ENCODE measurements around the gene PRPH.
"Not testable (repeated sequence)": the region's sequence is repeated elsewhere in the genome, so short reads cannot be mapped to it uniquely, and the experiment has no call there.

PRPH gene

DNA sequence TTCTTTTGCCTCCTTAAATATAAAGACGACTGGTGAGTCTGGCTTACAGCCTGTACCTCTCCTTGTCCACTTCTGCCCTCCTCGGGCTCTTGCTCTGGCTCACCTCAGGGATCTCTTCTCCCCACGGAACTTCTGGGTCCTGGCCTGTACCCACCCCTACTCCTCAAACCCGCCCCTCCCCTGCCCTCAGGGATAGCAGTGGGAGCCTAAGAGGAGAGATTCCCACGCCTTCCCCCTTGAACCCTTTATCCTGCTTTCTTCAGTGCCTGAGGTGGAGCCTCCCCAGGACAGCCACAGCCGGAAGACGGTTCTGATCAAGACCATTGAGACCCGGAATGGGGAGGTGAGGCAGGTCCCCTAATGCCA, 2.7 kb downstream of the PRPH start:
- in situ Hi-C loops (cut with MboI; ENCODE audit: low sequenced_read_pairs): no loop called here

DNA sequence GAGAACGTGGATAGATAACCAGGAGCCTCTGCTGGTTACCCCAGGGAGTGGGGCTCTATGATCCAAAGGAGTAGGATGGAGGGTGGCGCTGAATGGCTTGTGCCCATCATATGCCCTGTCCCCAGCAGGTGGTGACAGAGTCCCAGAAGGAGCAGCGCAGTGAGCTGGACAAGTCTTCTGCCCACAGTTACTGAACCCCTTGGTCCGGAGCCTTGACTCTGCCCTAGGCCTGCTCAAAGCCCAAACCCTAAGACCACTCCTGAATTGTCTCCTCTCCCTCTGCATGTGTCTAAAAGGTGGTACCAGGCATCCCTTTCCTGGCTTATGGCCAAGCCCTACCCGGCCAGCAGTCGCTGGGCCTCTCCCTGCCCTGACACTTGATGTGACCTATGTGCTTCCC, 3.2 kb downstream of the PRPH start:
- in situ Hi-C loops (cut with MboI; ENCODE audit: low sequenced_read_pairs): no loop called here

GRCh38 chr12:49301760-49302159, 6.8 kb downstream of the PRPH start:
- in situ Hi-C loops (cut with MboI; ENCODE audit: low sequenced_read_pairs): no loop called here

DNA sequence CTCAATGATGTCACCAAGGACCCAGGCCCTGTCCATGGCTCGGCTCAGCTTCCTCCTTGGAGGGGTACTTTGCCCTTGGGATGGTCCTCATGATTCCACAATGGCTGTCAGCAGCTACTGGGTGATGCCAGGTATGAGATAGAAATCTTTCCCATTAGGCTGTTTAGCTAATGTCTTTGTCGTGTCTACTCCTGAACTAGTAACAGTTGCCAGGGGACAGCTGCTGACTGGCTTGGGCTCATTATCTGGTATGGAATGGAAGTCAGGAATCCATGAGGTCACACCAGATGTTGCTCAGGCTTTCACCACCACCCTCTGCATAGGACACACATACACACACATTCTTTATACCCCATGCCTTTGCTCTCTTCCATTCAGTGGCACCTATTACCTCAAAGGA, 9.2 kb downstream of the PRPH start:
- in situ Hi-C loops (cut with MboI; ENCODE audit: low sequenced_read_pairs): no loop called here

GRCh38 chr12:49305762-49306510, 11.0 kb downstream of the PRPH start:
- in situ Hi-C loops (cut with MboI; ENCODE audit: low sequenced_read_pairs): no loop called here

DNA sequence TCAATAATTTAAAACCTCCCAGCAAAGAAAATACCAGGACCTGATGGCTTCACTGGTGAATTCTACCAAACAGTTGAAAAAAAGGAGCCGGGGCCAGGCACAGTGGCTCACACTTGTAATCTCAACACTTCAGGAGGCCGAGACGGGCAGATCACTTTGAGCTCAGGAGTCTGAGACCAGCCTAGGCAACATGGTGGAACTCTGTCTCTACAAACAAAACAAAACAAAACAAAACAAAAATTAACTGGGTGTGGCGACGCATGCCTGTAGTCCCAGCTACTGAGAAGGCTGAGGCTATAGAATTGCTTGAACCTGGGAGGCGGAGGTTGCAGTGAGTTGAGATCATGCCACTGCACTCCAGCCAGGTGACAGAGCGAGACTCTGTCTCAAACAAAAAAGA, 14.4 kb downstream of the PRPH start:
- in situ Hi-C loops (cut with MboI; ENCODE audit: low sequenced_read_pairs): no loop called here

- in situ Hi-C loops (cut with MboI; ENCODE audit: low sequenced_read_pairs): not testable (repeated sequence)
These were observed 15.6 kb downstream of the PRPH start for GRCh38 chr12:49310451-49311000.

DNA sequence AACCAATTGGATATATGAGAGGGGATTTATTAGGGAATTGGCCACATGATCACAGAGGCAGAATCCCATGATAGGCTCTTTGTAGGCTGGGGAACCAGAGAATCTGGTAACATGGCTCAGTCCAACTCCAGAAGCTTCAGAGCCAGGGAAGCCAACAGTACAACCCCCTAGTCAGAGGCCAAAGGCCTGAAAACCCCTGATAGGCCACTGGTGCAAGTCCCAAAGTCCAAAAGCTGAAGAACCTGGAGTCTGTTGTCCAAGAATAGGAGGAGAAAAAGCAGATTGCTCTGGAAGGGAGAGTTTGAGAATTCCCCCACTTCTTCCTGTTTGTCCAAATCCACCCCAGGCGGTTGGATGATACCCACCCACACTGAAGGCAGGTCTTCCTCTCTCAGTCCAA, 19.9 kb downstream of the PRPH start:
- in situ Hi-C loops (cut with MboI; ENCODE audit: low sequenced_read_pairs): no loop called here

GRCh38 chr12:49317118-49317517, 22.2 kb downstream of the PRPH start:
- in situ Hi-C loops (cut with MboI; ENCODE audit: low sequenced_read_pairs): not testable (repeated sequence)

DNA sequence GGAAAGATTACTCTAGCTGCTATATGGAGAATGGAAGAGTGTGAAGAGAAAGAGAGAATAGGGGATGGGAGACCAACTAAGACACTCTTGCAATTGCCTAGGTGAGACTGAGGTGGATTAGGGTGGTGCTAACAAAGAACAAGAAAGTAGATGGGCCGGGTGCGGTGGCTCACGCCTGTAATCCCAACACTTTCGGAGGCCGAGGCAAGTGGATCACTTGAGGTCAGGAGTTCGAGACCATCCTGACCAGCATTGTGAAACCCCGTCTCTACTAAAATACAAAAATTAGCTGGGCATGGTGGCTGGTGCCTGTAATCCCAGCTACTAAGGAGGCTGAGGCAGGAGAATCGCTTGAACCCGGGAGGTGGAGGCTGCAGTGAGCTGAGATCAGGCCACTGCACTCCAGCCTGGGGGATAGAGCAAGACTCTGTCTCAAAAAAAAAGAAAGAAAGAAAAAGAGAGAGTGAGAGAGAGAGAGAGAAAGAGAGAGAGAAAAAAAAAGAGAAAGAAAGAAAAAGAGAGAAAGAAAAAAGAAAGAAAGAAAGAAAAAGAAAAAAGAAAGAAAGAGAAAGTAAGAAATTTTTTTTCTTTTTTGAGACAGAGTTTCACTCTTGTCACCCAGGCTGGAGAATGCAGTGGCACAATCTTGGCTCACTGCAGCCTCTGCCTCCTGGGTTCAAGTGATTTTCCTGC, 25.6 kb downstream of the PRPH start:
- in situ Hi-C loops (cut with MboI; ENCODE audit: low sequenced_read_pairs): not testable (repeated sequence)

GRCh38 chr12:49322367-49322707, 27.4 kb downstream of the PRPH start:
- in situ Hi-C loops (cut with MboI; ENCODE audit: low sequenced_read_pairs): no loop called here

GRCh38 chr12:49322708-49323523, 28.0 kb downstream of the PRPH start, which contains the start of gene TROAP:
TROAP (plus strand) TSS chr12:49323255; CDS start chr12:49323609, 354 bp downstream.
- in situ Hi-C loops (cut with MboI; ENCODE audit: low sequenced_read_pairs): no loop called here

DNA sequence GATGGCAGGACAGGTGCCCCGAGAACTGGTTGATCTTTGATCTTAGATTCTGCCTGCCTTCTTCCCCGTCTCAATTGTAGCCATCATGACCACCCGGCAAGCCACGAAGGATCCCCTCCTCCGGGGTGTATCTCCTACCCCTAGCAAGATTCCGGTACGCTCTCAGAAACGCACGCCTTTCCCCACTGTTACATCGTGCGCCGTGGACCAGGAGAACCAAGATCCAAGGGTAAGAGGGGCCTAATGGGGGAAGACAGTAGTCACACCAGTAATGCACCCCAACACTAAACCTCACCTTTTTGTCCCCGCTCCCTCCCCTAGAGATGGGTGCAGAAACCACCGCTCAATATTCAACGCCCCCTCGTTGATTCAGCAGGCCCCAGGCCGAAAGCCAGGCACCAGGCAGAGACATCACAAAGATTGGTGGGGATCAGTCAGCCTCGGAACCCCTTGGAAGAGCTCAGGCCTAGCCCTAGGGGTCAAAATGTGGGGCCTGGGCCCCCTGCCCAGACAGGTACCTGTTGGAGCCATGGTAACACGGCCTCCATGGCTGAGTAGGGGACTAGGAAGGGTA, 28.7 kb downstream of the PRPH start:
- in situ Hi-C loops (cut with MboI; ENCODE audit: low sequenced_read_pairs): no loop called here

DNA sequence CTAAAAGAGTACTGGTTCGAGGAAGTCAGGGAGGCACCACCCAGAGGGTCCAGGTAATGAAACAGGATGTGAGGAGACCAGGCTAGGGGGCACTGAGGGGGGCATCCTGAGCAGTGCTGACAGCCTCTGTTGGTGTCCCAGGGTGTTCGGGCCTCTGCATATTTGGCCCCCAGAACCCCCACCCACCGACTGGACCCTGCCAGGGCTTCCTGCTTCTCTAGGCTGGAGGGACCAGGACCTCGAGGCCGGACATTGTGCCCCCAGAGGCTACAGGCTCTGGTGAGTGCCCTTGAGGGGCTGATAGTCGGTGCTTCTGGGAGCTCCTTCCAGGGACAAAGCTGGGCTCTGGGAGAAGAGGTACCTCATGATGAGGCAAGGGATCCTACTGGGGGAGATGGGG, 30.7 kb downstream of the PRPH start:
- in situ Hi-C loops (cut with MboI; ENCODE audit: low sequenced_read_pairs): no loop called here

GRCh38 chr12:49327368-49327767, 32.4 kb downstream of the PRPH start:
- in situ Hi-C loops (cut with MboI; ENCODE audit: low sequenced_read_pairs): no loop called here

GRCh38 chr12:49327887-49328286, 32.9 kb downstream of the PRPH start:
- in situ Hi-C loops (cut with MboI; ENCODE audit: low sequenced_read_pairs): no loop called here

DNA sequence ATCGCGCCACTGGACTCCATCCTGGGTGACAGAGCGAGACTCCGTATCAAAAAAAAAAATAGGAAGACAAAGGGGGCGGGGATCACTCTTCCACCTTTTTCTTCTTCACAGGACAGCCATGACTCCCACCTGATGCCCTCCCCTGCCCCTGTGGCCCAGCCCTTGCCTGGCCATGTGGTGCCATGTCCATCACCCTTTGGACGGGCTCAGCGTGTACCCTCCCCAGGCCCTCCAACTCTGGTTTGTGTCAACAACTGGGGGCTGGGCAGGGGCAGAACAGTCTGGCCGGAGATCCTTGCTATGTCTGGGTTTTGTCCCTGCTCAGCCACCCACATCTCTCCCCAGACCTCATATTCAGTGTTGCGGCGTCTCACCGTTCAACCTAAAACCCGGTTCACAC, 33.9 kb downstream of the PRPH start:
- in situ Hi-C loops (cut with MboI; ENCODE audit: low sequenced_read_pairs): no loop called here

- in situ Hi-C loops (cut with MboI; ENCODE audit: low sequenced_read_pairs): no loop called here
These were observed 35.2 kb downstream of the PRPH start for GRCh38 chr12:49330032-49330619.

DNA sequence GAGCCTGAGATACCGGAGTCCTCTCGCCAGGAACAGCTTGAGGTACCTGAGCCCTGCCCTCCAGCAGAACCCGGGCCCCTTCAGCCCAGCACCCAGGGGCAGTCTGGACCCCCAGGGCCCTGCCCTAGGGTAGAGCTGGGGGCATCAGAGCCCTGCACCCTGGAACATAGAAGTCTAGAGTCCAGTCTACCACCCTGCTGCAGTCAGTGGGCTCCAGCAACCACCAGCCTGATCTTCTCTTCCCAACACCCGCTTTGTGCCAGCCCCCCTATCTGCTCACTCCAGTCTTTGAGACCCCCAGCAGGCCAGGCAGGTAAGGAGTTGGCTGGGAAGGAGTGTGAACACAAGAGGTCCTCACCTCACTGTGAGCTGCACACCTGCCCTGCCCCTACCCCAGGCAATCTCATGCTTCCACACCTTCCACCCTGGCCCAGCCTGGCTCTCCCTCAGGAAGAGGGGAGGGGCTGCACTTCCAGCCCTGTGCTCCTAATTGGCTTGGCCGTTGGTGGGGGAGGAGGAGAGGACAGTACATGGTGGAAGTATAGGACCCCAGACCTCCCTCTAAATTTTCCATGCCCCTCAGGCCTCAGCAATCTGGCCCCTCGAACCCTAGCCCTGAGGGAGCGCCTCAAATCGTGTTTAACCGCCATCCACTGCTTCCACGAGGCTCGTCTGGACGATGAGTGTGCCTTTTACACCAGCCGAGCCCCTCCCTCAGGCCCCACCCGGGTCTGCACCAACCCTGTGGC, 35.9 kb downstream of the PRPH start:
- in situ Hi-C loops (cut with MboI; ENCODE audit: low sequenced_read_pairs): no loop called here
